HG03159 (cell line): ENCODE data around the gene DPRX.
"Not testable (repeated sequence)": the region's sequence is repeated elsewhere in the genome, so short reads cannot be mapped to it uniquely, and the experiment has no call there.

Source experiments
- ATAC-seq: cut with Tn5 transposase; IDR thresholded peaks from one replicate; pipeline ENCODE4 v1.9.1; 2021; ENCODE audit warnings: mild to moderate bottlenecking, moderate library complexity; ENCODE audit not compliant: unreplicated experiment

DPRX gene

DNA sequence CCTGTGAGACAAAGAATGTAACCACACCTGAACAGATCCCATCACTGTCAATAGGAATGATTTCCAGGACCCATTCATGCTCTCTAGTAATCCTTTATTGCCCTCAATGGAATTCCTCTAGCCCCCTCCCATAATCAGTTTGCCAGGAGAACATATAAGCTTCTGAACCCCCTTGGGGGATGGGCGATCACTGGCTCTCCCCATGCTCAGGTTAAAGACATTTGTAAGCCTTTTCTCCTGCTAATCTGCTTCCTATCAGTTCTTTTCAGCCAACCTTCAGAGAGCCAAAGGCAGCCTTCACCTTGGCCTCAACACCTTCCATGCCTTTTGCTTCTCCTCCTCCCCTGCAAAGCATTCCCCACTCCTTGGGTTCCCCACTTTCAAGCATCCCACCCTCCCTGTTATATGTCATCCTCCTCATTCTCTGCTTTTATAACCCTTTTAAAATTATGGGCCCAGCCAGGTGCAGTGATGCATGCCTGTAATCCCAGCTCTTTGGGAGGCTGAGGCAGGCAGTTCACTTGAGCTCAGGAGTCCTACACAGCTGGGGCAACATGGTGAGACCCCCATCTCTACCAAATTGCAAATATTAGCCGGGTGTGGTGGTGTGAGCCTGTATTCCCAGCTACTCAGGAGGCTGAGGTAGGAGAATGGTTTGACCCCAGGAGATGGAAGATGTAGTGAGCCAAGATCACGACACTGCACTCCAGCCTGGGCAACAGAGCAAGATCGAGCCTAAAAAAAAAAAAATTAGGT is 12.4 kb downstream of the DPRX start:
- ATAC-seq = no peak

DNA sequence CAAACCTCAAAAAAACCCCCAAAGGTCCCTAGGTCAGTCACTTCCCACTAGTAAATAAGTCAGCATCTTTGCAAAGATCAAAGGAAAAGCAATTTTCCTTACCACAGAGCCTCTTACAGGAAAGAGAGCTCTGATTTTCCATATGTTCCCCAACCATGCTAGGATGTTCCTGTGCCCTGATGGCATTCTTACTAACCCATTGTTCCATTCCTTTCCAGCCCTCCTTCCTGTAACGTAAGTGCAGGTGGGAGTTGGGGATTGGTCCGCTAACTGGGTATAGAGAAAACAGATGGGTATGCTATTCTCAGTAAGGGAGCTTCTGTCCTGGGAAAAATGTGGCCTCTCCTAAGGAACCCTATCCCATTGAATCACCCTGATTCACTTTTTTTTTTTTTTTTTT is 14.3 kb downstream of the DPRX start:
- no peak for ATAC-seq

DNA sequence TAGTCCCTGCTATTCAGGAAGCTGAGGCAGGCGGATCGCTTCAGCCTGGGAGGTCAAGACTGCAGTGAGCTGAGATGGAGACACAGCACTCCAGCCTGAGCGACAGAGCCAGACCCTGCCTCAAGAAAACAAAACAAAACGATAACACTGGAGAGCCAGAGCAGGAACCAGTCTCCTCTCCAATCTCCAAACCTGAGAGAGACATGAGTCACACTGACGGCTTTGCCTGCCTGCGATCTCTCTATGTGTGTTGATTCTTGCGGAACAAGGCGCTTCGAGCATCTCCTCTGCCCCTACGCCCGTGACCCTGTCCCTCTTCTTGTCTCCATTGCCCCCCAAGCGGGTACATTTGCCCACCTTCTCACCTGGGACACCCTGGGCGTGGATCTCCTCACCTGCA is 15.6 kb downstream of the DPRX start:
- ATAC-seq = no peak

DNA sequence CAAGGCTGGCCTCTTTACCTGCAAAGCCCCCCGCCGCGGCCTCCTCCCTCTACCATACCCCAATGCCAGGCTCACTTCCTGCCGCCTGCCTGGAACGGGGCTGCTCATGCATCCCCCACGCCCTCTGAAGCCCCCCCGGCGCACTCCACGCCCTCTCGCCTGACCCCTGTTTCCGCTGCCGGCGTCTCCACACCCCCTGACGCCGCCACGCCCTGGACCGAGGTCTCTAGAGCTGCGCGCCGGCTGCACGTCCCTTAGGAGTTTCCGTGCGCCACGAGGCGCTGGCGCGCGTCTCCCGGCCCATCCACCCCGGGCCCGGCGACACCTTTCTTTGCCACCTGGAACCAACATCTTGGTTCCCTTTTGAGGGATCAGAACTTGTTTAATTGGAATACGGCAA is 16.0 kb downstream of the DPRX start:
- ATAC-seq = no peak

DNA sequence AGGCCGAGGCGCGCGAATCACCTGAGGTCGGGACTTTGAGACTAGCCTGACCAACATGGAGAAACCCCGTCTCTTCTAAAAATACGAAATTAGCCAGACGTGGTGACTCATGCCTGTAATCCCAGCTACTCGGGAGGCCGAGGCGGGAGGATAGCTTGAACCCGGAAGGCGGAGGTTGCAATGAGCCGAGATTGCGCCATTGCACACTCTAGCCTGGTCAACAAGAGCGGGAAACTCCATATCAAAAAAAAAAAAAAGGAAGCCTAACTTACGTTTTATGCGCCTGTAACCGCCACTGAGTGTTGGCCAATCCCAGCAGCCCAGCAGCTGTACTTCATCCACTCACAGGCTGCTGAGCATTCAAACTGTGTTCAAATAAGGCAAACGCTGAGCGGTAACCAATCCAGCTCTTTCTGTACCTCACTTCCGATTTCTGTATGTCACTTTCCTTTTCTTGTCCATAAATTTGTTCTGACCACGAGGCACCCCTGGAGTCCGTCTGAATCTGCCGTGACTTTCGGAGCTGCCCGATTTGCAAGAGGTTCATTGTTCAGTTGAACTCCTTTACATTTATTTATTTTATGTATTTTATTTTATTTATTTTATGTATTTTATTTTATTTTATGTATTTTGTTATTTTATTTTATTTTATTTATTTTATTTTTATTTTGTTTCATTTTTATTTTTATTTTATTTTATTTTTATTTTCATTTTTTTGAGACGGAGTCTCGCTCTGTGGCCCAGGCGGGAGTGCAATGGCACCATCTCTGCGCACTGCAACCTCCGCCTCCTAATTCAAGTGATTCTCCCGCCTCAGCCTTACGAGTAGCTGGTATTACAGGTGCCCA is 18.2 kb downstream of the DPRX start:
- ATAC-seq = no peak

DNA sequence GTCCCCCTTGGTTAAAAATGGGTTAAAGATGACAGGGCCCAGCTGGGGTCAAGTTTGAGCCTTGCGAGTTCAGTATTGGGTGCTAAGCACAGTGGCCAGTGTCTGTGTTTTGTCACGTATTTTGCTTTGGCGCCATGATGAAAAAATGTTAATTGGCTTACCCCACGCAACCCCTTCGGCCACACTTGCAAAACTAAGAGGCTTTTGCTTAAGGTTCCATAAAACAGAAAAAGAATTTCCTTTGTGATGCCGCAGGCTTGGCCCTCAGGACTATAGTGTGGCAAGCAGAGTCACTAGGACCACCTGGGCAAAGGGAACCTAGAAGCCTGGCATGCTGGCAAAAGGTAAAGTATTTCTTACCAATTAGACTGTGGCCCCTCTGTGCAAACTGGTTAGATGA is 20.7 kb downstream of the DPRX start:
- no peak for ATAC-seq

DNA sequence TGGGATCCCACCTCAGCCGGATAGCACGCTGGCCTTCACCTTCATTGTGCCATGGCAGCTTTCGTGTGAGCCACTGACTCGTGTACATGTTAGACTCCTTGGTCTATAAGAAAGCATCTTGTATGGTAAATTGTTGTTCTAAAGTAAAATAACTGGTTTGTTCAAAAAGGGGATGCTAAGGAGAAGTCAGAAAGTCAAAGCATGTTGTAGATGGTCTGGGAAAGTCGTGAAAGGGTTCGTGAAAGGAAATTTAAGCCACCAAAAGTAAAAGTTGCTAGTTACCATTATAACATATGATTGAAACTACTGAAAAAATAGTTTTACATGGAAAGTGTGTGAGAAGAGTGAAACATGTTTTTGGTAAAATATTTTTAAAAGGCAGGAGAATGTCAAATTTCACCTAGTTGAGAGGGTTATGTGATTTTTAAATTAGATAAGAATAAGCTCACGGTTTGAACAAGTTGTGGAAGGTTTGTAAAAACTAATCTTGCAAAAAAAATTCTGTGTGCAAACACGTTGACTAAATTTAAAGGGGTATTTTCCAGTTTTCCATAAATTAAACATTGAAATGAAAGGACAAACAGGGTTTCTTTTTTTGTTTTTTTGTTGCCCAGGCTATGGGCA is 23.4 kb downstream of the DPRX start:
- no peak for ATAC-seq

DNA sequence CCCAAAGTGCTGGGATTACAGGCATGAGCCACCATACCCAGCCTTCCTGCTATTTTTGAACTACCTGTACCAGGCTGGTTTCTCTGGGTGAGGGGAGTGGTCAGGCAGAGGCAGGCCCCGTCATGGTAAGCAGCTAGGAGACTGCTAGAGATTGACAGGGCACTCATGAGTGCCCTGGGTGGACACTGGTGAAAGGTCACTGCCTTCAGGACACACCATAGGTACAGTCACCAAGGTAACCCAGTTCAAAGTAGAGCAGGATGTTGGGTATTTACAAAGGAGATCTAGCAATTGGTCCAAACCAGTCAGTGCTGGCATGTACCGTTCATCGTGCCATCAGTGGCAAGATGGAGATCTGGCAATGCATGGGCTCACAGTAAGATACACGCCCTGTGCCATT is 25.5 kb downstream of the DPRX start:
- no peak for ATAC-seq

DNA sequence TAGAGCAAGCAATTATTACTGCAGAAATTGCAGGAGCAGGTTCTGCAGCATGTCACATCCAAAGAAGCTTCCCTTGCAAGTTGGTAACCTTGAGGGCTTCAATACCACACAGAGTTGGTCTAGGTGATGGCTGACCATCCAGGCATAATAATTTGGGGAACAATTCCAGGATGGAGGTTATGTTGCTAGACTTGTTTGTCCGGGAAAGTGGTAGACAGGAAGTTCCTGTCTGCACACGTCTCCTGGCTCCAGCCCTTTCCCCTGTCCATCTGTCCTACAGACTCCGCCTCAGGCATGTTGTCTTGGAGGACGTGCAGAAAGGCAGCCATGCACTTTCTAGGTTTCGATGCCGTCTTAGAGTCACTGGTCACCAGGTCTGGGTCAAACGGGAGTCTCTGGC is 26.0 kb downstream of the DPRX start:
- no peak for ATAC-seq

DNA sequence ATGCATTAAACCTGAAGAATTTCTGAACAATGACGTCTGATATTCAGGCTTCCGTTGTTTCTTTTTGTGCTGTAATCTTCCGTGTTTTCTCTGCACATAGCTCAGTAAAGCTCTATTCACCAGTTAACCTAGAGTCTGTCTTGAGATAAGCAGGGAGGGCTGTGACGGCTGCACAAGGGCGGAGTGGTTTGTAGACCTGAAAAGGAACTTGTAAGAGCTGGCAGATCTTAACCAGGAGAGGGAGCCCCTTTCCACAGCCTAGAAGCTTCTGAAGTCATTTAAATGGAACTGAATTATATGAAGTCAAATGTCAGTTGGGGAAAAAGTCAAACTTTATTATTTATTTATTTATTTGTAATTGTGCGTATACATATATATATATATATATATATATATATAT is 27.5 kb downstream of the DPRX start:
- ATAC-seq = no peak

DNA sequence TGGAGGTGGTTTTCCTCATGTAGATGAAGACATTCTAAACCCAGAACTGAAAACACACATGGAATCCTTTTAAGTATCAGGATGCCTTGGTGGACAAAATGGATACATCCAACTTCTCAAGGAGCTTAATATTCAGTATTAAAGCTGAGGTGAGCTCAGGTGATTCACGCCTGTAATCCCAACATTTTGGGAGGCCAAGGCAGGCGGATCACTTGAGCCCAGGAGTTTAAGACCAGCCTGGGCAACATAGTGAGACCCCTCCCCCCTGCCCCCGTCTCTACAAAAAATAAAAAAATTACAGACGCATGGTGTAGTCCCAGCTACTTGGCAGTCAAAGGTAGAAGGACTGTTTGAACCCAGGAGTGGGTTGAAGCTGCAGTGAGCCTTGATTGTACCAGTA is 28.8 kb downstream of the DPRX start:
- ATAC-seq = no peak

DNA sequence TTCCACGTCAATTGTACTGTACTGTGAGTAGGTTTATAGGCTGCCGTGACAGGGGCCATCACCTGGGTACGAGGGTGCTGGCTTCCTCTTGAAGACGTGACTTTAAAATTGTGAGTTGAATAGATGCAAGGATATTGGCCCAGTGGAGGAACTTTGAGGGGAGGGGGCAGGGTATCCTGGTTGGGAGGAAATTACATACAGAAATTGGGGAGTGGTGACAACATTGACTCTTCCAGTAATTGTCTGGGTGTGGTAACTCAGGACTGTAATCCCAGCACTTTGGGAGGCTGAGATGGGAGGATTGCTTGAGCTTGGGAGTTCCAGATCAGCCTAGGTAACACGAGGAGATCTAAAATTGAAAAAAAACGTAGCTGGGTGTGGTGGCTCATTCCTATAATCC is 30.4 kb downstream of the DPRX start:
- ATAC-seq = no peak

DNA sequence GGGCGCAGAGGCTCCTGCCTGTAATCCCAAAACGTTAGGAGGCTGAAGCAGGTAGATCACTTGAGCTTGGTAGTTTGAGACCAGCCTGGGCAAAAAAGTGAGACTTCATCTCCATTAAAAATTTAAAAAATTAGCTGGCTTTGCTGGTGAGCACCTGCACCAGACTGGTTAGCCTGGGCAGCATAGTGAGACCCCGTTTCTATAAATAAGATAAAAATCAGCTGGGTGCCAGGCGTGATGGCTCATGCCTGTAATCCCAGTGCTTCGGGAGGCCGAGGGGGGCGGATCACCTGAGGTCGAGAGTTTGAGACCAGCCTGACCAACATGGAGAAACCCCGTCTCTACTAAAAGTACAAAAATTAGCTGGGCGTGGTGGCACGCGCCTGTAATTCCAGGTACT is 32.4 kb downstream of the DPRX start:
- no peak for ATAC-seq

DNA sequence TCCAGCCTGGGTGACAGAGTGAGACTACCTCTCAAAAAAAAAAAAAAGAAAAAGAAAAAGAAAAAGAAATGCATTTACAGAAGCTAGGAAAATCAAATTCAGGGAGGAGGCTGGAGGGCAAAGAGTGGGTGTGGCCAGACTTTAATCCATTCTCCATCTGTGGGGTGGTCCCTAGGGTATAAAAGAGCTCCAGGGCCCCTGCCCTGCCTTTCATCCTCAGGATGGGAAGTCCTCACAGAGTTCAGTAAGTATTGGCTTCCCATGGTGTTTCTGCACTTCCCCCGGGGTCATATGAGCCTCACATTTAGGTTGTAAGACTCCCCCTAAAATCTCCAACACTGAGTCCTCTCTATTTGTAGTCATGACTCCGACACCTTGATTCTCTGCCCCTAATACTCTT is 33.0 kb downstream of the DPRX start:
- no peak for ATAC-seq

DNA sequence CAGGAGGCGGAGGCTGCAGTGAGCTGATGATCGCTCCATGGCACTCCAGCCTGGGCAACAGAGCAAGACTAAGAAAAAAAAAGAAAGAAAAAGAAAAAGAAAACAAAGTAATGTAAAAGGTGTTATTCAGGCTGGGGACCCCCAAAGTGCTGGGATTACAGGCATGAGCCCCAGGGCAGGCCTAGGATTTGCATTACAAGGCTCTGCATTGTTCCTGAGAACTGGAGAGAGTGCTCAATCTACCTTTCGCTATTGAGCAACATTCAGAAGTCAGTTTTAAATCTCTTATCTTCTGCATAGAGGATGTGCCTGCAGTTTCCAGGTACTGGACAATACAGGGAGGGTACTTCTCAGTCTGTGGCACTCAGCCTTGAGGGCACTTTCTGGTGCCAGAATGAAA is 34.5 kb downstream of the DPRX start:
- not testable (repeated sequence) for ATAC-seq

DNA sequence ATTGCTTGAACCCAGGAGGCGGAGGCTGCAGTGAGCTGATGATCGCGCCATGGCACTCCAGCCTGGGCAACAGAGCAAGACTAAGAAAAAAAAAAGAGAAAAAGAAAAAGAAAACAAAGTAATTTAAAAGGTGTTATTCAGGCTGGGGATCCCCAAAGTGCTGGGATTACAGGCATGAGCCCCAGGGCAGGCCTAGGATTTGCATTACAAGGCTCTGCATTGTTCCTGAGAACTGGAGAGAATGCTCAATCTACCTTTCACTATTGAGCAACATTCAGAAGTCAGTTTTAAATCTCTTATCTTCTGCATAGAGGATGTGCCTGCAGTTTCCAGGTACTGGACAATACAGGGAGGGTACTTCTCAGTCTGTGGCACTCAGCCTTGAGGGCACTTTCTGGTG is 37.0 kb downstream of the DPRX start:
- not testable (repeated sequence) for ATAC-seq

DNA sequence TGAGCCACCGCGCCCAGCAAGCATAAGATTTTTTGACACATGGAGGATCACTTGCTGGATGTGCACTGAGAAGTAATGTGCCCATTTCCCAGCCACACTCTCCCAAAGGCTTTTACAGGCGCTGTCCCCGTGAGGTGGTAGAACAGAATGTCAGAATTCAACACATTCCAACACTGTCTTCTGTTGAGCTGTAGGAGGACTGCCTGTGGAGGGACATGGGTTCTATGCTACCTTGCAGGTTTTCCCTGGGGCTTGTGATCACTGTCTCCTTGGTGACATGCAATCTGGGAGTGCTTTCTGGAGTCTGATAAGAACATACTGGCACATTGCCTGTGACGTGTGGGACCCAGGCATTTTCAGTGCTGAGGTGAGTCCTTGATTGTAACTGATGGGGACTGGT is 38.5 kb downstream of the DPRX start:
- ATAC-seq = no peak

DNA sequence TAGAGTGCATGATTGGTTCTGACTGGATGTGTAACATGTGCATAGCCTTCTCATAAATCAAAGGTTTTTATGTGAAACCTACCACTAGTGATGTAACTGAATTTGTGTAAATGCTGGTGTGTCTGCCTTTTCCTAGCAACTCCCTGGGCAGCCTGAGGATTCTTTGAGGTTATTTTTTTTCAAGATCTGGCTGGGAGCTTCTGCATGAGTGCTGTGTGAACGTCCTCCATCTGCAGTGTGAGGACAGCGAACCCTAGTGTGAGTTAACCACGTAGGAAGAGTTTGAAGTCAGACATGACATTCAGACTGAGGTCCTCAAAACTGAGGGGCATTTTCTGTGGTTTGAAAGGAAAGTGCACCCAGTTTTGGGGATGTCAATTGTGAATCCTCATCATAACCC is 39.9 kb downstream of the DPRX start:
- ATAC-seq = no peak
